Gastroesophageal sphincter (tissue), 3 donors: ENCODE results near the gene PACRG.

Source experiments
- POLR2A ChIP-seq, 2 donors: fragments of 450-650 bp; IDR thresholded peaks; one replicate each; pipeline ENCODE4 v1.6.1; 2017; ENCODE audit warnings: antibody characterized with exemption in 2 of 2, mild to moderate bottlenecking in 2 of 2, moderate library complexity in 1 of 2
- POLR2AphosphoS5 ChIP-seq: sonication (generic); formaldehyde crosslinking; IDR thresholded peaks from one replicate; pipeline ENCODE4 v1.6.1; 2017; ENCODE audit warnings: antibody characterized with exemption
- TF ChIP-seq, protein P1 (sequence below), 4 experiments: fragments of 200-600 bp in 2 of 4; fragments of 450-650 bp in 2 of 4; sonication (generic) in 1 of 4; IDR thresholded peaks; one replicate each; pipeline ENCODE4 v1.5.1; 2017 to 2019; ENCODE audit warnings: antibody characterized with exemption in 4 of 4, mild to moderate bottlenecking in 2 of 4, moderate library complexity in 2 of 4

GRCh38 chr6:162846723-162847122 lies 118.9 kb downstream of the PACRG start:
- TF ChIP-seq, protein P1, sequence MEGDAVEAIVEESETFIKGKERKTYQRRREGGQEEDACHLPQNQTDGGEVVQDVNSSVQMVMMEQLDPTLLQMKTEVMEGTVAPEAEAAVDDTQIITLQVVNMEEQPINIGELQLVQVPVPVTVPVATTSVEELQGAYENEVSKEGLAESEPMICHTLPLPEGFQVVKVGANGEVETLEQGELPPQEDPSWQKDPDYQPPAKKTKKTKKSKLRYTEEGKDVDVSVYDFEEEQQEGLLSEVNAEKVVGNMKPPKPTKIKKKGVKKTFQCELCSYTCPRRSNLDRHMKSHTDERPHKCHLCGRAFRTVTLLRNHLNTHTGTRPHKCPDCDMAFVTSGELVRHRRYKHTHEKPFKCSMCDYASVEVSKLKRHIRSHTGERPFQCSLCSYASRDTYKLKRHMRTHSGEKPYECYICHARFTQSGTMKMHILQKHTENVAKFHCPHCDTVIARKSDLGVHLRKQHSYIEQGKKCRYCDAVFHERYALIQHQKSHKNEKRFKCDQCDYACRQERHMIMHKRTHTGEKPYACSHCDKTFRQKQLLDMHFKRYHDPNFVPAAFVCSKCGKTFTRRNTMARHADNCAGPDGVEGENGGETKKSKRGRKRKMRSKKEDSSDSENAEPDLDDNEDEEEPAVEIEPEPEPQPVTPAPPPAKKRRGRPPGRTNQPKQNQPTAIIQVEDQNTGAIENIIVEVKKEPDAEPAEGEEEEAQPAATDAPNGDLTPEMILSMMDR (IDR thresholded peaks at IDR 0.05): no peak
- TF ChIP-seq POLR2A (IDR thresholded peaks at IDR 0.05) (no peak), POLR2AphosphoS5 (no peak)
